Esophagus muscularis mucosa (tissue), 3 donors: ENCODE measurements around the gene PFN4.

Experiments
- POLR2AphosphoS5 ChIP-seq, 2 donors: sonication (generic); formaldehyde crosslinking; IDR thresholded peaks; one replicate each; pipeline ENCODE4 v1.6.1; 2017; ENCODE audit warnings: antibody characterized with exemption in 2 of 2
- TF ChIP-seq, protein P1 (sequence below), 3 experiments: fragments of 200-600 bp in 2 of 3; fragments of 450-650 bp in 1 of 3; sonication (generic) in 2 of 3; IDR thresholded peaks; one replicate each; pipeline ENCODE4 v1.5.1; 2017 to 2019; ENCODE audit warnings: antibody characterized with exemption in 3 of 3, mild to moderate bottlenecking in 2 of 3, moderate library complexity in 1 of 3

DNA sequence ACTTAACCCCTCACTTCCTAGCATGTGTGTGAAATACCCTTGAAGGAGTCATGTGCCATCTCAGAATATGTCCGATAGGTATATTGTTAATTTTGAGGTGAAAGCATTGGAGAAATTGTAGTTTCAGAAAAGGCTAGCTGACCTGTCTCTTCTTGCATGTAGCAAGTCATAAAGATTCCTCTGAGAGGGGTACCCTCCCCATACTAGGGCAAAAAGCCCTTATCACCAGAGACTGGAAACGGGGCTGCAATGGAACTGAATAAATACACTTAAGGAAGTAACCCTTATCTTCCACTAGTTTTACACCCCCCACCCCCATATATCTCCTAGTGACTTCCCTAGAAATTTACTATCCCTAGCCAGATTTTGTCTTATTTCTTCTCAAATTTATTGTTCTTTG, 45.3 kb downstream of the PFN4 start:
- TF ChIP-seq, protein P1, sequence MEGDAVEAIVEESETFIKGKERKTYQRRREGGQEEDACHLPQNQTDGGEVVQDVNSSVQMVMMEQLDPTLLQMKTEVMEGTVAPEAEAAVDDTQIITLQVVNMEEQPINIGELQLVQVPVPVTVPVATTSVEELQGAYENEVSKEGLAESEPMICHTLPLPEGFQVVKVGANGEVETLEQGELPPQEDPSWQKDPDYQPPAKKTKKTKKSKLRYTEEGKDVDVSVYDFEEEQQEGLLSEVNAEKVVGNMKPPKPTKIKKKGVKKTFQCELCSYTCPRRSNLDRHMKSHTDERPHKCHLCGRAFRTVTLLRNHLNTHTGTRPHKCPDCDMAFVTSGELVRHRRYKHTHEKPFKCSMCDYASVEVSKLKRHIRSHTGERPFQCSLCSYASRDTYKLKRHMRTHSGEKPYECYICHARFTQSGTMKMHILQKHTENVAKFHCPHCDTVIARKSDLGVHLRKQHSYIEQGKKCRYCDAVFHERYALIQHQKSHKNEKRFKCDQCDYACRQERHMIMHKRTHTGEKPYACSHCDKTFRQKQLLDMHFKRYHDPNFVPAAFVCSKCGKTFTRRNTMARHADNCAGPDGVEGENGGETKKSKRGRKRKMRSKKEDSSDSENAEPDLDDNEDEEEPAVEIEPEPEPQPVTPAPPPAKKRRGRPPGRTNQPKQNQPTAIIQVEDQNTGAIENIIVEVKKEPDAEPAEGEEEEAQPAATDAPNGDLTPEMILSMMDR (IDR thresholded peaks at IDR 0.05) = no peak
- TF ChIP-seq POLR2AphosphoS5 (IDR thresholded peaks at IDR 0.05) = no peak
